AG04450 (cell line): ENCODE data around the gene FOXRED1. TPM values are rescaled to one million over a fixed set of nuclear protein-coding genes. Genes with fewer than 3 reads are reported as not detected.

Source experiments
- CTCF ChIA-PET: fragments of 300-600, 350-600 bp; formaldehyde crosslinking; extraction: SDS; loops from one replicate; lab custom pipeline; 2022; ENCODE audit warnings: antibody characterized with exemption, inconsistent platforms; lab: Charles Lee
- POLR2A ChIA-PET: fragments of 350-600 bp; formaldehyde crosslinking; extraction: SDS; loops from one replicate; lab custom pipeline; 2021; ENCODE audit warnings: antibody characterized with exemption, inconsistent platforms; lab: Yijun Ruan, JAX
- DNase-seq: peaks from one replicate; pipeline ENCODE4 v3.0.0-alpha.2; 2011; ENCODE audit warnings: low read depth, low spot score
- H3K27ac ChIP-seq: one replicate; pipeline ENCODE4 v1.5.1; 2012; ENCODE audit warnings: low read depth, low read length, control low read depth
- H3K27me3 ChIP-seq: one replicate; pipeline ENCODE4 v1.6.0; 2012; ENCODE audit warnings: low read length; ENCODE audit not compliant: control insufficient read depth, insufficient read depth
- H3K4me3 ChIP-seq: 2 replicates; pipeline ENCODE4 v1.5.1; 2011; ENCODE audit warnings: mild to moderate bottlenecking, low read depth, low read length, control low read depth
- H3K9me3 ChIP-seq: 2 replicates; pipeline ENCODE4 v1.5.1; 2012; ENCODE audit warnings: low read length; ENCODE audit not compliant: control insufficient read depth, insufficient read depth
- CTCF ChIP-seq: IDR thresholded peaks from 2 replicates; pipeline ENCODE4 v1.5.1; 2011; ENCODE audit warnings: low read depth, low read length, control low read depth, inconsistent platforms
- polyA minus RNA-seq: library from RNA; depleted of rRNA, polyadenylated mRNA; stranded (reverse); fragments of >200 nt; gene quantifications from 2 replicates; pipeline ENCODE4 v1.2.3, GENCODE V29; 2011; rRNA and poly(A)+ RNA removed
- polyA plus RNA-seq: library from polyadenylated mRNA; depleted of rRNA; stranded (reverse); fragments of >200 nt; gene quantifications from 2 replicates; pipeline ENCODE4 v1.2.3, GENCODE V29; 2011; rRNA removed

Gene FOXRED1
- polyA plus RNA-seq, result 10.2 and 12.0 TPM in 2 replicates
- 8.6 and 9.0 TPM in 2 replicates for polyA minus RNA-seq

GRCh38 chr11:126268708-126269579 lies at the start of gene FOXRED1, which contains the start of gene SRPRA:
TSS of gene FOXRED1 (plus strand) at chr11:126269154. CDS start at chr11:126269207, 53 bp downstream.
TSS of gene SRPRA (minus strand) at chr11:126268895. CDS start at chr11:126268804, 91 bp downstream.
- peak; percentile 98 for DNase-seq
- no peak for TF ChIP-seq CTCF
- Histone ChIP-seq H3K27ac (peak within 1 kb of the TSS; percentile 92), H3K27me3 (no peaks in the 10 kb centered on the region), H3K4me3 (peak within 1 kb of the TSS; percentile 99), H3K9me3 (no peaks in the 10 kb centered on the region; the same call in 1 of the 2 replicates)
- ChIA-PET CTCF (no interaction called here), POLR2A (interaction anchor here (0.6 to 2.0 kb wide), 4 partner anchors 11 to 138 kb away, joined by 3 to 6 read pairs (median 4); partner anchors contain the start of genes FAM118B, RPUSD4 and TIRAP)

DNA sequence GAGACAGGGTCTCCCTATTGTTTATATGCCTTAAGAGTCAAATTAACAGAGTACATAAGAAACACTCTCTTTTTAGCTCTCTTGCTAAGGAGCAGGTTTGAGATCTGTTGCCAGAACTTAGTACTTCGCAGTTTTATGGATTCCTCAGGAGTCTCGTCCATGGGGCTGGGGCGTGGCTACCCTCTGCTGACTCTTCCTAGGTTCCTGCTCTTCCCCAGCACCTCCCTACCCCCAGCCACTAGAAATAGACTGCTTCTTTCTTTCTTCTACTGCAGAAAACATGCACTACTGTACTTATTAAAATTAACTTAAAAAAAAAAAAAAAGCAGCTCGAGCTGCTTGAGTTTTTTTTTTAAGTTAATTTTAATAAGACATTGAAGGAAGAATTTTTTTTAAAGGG lies 49.4 kb upstream of the FOXRED1 start:
- Histone ChIP-seq H3K4me3 (no peak overlapping the region), H3K9me3 (no peaks in the 10 kb centered on the region), H3K27ac (no peak overlapping the region), H3K27me3 (no peaks in the 10 kb centered on the region)
- ChIA-PET POLR2A (no interaction called here), CTCF (interaction anchor here (0.6 to 1.5 kb wide), 3 partner anchors 11 to 63 kb away, joined by 3 to 6 read pairs (median 3); no protein-coding TSS in a partner anchor)
- TF ChIP-seq CTCF, result no peak
- no peak for DNase-seq

GRCh38 chr11:126224647-126225294 lies 44.2 kb upstream of the FOXRED1 start:
- Histone ChIP-seq H3K9me3 (no peaks in the 10 kb centered on the region), H3K4me3 (no peak overlapping the region), H3K27me3 (no peaks in the 10 kb centered on the region), H3K27ac (no peak overlapping the region)
- ChIA-PET CTCF (interaction anchor here (0.8 kb wide), 1 partner anchor 302 kb away, joined by 3 read pairs; no protein-coding TSS in a partner anchor), POLR2A (interaction anchor here (1.0 kb wide), 1 partner anchor 12 kb away, joined by 3 read pairs; no protein-coding TSS in a partner anchor)
- no peak for TF ChIP-seq CTCF
- no peak for DNase-seq

GRCh38 chr11:126225295-126225665 lies 43.7 kb upstream of the FOXRED1 start:
- no peak for DNase-seq
- no peak for TF ChIP-seq CTCF
- ChIA-PET POLR2A (interaction anchor here (1.0 kb wide), 1 partner anchor 13 kb away, joined by 3 read pairs; no protein-coding TSS in a partner anchor), CTCF (interaction anchor here (0.8 kb wide), 1 partner anchor 303 kb away, joined by 3 read pairs; no protein-coding TSS in a partner anchor)
- Histone ChIP-seq H3K27me3 (no peaks in the 10 kb centered on the region), H3K27ac (no peak overlapping the region), H3K4me3 (no peak overlapping the region), H3K9me3 (no peaks in the 10 kb centered on the region)
